HG03280 (cell line): Measurements from ENCODE around the gene CCDC112.

Experiments
- ATAC-seq: cut with Tn5 transposase; IDR thresholded peaks from one replicate; pipeline ENCODE4 v1.9.1; 2021; ENCODE audit warnings: mild to moderate bottlenecking, moderate library complexity; ENCODE audit not compliant: unreplicated experiment

Gene CCDC112

DNA sequence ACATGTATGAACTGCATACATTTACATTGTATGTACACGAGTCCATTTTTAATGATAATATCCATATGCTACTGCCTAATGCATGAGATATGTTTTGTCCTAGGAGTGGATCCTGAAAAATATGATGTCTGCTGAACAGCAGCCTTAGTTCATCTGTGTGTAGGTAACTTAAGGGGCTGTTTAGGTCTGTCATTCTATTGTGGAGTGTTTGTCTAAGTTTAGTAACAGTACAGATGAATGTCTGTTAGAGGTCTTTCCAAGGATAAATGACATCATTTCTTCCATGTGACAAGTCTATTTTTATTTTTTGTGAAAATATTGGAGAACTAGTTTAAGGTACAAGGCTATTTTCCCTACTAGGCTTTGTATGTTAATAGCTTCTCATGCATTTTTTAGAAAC lies 22.6 kb upstream of the CCDC112 start:
- ATAC-seq = no peak

GRCh38 chr5:115317736-115318135 lies 21.3 kb upstream of the CCDC112 start:
- ATAC-seq = no peak

DNA sequence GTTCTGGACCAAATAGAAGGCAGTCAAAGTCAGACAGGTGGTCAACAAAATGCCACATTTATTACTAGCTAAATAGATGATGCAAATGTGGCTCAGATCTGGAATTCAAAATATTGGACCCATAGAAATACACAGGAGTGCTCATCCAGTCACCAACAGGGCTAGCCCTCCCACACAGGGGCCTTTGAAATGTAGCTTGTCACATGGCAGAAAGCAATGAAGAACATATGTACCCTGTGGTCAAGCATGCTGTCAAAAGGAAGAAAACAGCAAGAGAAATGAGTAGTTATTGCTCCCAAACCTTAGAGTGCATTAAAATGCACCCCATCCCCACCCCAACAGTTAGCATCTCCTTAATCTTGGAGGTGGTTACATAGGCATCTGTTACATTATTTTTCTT lies 20.9 kb upstream of the CCDC112 start:
- no peak for ATAC-seq

- ATAC-seq = no peak
These were observed 17.2 kb upstream of the CCDC112 start for GRCh38 chr5:115313632-115314031.

- ATAC-seq = no peak
These were observed 16.6 kb upstream of the CCDC112 start for GRCh38 chr5:115313052-115313451.

DNA sequence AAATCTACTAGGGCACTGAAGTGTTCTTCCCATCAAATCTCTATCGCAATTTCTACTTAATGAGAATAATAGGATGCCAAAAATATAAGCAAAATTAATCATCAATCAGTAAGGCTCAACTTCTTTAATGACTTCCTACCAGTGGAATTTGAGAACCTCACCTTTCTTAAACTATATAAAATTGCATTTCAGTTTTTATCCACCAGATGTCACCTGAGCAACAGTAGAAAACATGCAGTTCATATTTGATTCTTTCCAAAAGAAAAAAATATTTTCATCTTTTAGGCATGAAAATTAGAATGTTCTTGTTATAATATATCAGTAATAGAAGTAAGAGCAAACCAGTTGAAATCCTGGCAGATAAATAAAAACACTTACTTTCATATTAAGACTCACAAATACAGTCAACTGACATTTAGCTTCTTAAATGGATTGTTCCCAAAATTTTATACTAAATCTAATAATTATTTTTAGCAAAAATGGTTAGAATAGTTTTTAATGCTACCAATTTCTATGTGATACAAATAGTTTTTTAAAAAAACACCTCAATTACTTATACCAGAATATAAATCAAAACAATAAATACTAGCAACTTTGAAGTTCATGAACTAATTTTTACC lies 13.4 kb upstream of the CCDC112 start:
- ATAC-seq = no peak

DNA sequence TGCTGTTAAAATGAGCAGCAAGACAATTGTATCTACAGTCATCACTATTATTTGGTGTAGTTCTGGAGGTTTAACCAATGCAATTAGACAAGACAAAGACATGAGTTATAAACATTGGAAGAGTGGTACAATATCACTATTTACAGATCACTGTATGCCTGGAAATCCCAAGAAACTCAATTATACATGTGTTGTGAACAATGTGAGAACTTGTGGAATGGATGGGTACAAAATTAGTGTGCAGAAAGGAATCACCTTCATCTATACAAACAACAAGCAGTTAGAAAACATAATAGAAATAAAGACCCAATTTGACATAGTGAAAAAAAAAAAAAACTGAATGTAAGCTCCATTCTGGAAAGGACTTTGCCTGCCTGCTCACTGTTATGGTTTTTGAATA lies 12.4 kb upstream of the CCDC112 start:
- ATAC-seq = no peak

DNA sequence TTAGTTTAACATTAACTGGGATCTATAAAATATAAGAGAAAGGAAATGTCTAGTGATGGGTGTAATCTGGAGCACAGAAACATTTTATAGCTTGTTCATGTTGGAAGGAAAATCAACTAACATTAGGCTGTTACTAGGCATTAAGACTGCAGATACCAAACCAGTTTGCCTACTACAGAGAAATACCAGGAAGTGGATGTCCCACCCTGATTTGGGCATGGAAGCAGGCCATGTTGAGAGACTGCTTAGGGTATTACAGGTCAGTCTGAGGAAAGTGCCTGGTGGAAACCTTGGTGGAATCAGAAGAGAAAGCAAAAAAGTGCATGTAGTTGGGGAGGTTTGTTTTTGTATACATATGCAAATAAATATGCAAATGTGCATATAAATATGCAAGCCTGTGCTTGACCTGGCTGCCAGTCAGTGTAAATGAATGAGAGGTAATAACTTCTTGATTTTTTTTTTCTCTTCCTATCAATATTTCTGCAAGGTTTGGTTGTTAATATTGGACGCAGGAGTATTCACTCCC lies 9.6 kb upstream of the CCDC112 start:
- no peak for ATAC-seq

DNA sequence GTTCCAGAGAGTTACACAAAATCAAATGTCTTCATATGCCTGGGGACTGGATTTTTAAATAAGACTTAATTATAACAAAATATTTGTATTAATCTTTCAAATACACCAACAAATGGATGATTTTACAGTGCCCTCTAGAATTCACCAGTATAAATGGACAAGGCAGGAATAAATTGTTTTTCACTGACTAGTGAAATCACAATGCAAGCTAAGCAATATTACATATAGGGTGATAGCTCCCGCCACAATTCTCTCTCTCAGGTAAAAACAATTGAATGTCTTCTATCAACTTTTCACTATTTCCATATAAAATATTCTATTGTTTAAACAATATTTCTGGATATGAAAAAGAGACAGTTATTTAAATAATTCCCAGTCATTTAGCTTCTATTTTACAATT lies 8.0 kb upstream of the CCDC112 start:
- no peak for ATAC-seq

DNA sequence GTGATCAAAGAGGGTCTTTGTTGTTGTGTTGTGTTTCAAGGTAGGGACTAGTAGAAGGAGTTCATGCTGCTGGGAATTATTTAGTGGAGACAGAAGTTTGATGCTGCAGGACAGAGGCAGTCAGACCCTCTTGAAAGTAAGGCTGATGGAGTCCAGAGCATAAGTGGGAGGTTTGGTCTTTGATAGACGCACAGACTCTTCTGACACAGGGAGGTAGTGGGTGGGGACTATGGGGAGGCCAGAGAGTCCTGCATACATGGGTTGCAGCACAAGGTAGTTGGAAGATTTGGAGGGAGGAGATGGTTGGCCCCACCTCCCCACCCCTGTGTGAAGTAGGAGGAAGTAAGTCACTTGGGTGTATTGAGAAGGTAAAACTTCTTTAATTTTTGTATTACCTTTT lies 2.4 kb upstream of the CCDC112 start:
- ATAC-seq = no peak

DNA sequence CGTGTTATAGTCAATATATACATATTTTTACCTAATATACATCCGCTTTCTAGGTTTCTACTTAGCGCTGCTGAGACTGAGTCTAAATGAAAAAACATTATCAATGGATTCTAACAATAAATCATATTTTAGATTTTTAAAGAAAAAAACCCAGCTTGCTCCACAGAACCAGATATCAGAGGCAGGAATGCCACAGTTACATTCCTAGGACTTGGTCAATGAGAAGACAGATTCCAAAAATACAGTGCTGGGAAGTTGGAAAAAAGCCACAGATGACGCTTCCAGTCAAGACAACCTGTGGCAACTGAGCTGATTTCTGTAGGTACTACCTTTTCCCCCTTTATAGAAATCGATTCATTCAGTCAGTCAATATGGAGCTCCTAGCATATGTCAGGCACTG lies 577 bp upstream of the CCDC112 start:
- no peak for ATAC-seq

DNA sequence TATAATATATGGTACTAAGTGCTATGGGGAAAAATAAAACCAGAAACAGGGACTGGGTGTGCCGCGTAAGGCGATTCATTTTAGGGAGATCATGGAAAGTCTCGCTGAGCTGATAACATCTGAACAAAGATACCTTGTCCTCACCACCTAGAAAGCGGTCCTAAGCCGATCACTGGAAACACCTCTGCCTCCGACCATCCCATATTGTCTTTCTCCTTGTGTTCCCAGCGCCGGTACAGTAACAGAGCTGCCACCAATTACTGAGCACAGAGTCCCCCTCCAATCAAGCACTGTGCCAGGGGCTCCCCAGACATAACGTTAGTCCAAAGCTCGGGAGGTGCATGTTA lies 704 bp downstream of the CCDC112 start:
- no peak for ATAC-seq

DNA sequence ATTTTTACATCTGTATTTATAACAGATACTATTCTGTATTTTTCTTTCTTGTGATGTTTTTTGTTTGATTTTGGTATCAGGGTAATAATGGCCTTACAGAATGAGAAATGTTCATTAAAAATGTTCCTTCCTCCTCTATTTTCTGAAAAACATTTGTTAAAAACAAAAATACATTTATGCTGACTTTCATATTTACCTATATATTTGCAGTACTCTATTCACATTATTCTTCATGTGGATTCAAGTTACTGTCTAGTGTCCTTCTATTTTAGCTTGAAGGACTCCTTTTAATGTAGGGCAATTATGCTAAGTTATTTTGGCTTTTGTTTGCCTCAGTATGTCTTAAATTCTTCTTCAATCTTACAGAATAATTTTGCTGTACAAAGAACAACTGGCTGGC lies 5.1 kb downstream of the CCDC112 start:
- no peak for ATAC-seq

DNA sequence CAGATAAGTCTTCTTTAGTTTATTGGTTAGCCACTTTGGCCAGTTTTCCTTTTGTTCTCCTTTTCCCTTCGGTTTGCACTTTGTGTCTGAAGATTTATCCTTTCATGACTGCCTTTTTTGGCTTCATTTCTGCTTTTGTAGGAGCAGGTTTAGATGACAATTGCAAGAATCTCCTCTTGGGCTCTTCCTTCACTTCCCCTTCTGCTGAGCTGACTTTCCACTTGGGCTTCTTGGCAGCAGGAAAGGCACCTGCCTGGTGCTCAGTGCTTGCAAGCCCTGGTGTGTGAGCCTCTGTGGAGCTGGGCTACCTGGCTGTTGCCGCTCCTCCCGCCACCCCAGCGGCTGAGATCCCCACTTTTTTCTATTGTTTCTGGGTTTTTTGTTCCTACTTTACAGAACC lies 7.3 kb downstream of the CCDC112 start:
- no peak for ATAC-seq

DNA sequence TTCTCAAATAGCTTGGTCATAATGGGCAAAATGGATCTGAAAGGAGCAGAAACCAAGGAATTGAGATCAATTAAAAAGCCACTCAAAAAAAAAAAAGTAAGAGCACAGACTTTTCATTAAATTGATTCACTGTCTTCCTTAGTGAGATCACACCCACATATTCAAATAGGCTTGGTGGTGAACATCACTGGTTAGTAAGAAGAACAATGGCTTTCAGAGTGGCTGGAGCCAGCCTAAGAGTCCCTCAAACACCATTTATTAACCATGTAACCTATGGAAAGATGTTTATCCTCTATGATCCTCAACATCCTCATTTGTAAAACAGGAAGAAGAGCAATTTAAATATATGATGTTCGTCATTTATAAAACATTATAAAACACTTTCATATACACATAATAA lies 12.4 kb downstream of the CCDC112 start:
- ATAC-seq = no peak

DNA sequence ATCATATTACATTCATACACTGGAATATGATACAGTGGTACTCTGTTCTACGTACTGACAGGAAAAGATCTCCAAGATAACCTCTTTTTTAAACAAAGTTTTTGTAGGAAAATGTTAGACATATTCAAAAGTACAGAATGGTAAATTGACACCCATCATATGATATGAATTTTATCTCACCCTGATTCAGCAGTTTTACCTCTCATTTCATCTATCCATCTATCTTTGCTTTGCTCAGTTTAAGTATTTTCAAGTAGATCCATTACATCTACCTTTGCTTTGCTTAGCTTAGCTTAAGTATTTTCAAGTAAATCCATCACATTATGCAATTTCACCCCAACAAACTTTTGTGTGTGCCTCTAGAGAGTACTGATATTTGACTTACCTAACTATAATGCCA lies 14.3 kb downstream of the CCDC112 start:
- ATAC-seq = no peak

DNA sequence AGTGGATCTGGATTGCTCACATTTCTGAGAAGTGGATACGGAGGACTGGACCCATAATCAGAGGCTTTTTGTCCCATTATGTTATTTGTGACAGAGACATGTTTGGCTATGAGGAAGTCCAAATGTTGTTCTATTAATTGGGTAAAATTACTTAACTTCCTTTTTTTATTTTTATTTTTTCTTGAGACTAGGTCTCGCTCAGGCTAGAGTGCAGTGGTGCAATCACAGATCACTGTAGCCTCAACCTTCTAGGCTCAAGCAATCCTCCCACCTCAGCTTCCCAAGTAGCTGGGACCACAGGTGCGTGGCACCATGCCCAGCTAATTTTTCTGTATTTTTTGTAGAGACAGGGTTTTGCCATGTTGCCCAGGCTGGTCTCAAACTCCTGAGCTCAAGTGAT lies 21.9 kb downstream of the CCDC112 start:
- ATAC-seq = no peak

- ATAC-seq = no peak
These were observed 24.0 kb downstream of the CCDC112 start for GRCh38 chr5:115272297-115272958.

- ATAC-seq = no peak
These were observed 25.0 kb downstream of the CCDC112 start for GRCh38 chr5:115271295-115272050.

- no peak for ATAC-seq
These were observed 28.8 kb downstream of the CCDC112 start for GRCh38 chr5:115267617-115268016.

- no peak for ATAC-seq
These were observed 31.2 kb downstream of the CCDC112 start for GRCh38 chr5:115265220-115265619.

GRCh38 chr5:115264786-115265185 lies 31.7 kb downstream of the CCDC112 start:
- no peak for ATAC-seq
